ENCODE measurements around the gene ADAMTS20.
"Not testable (repeated sequence)": the region's sequence is repeated elsewhere in the genome, so short reads cannot be mapped to it uniquely, and the experiment has no call there.

The ADAMTS20 gene

GRCh38 chr12:43362910-43363694, 188.9 kb downstream of the ADAMTS20 start:
- H3K27me3 ChIP-seq = peaks cover 26% of the 10 kb centered on the region
- DNase-seq = no peak
- H3K36me3 ChIP-seq = no peaks in the 10 kb centered on the region
- TF ChIP-seq CTCF (IDR thresholded peaks at IDR 0.05; ENCODE audit: low read depth, low read length) = no peak
- H3K4me1 ChIP-seq = no peaks in the 10 kb centered on the region
- no peaks in the 10 kb centered on the region for H3K9me3 ChIP-seq
- no peak overlapping the region for H3K4me3 ChIP-seq (ENCODE audit: low read depth, low read length)

GRCh38 chr12:43361031-43361710, 190.8 kb downstream of the ADAMTS20 start:
- Histone ChIP-seq H3K27me3 (peaks cover 15% of the 10 kb centered on the region), H3K9me3 (no peaks in the 10 kb centered on the region), H3K4me1 (no peaks in the 10 kb centered on the region), H3K4me3 (ENCODE audit: low read depth, low read length) (no peak overlapping the region), H3K36me3 (no peaks in the 10 kb centered on the region)
- DNase-seq = no peak
- TF ChIP-seq CTCF (IDR thresholded peaks at IDR 0.05; ENCODE audit: low read depth, low read length) = no peak

GRCh38 chr12:43360001-43360400, 192.0 kb downstream of the ADAMTS20 start:
- not testable (repeated sequence) for H3K36me3 ChIP-seq; DNase-seq; H3K9me3 ChIP-seq; H3K4me3 ChIP-seq (ENCODE audit: low read depth, low read length); H3K4me1 ChIP-seq
- peaks cover 11% of the 10 kb centered on the region for H3K27me3 ChIP-seq

- no peak overlapping the region for H3K4me3 ChIP-seq (ENCODE audit: low read depth, low read length)
- H3K36me3 ChIP-seq = no peaks in the 10 kb centered on the region
- H3K9me3 ChIP-seq = no peaks in the 10 kb centered on the region
- no peaks in the 10 kb centered on the region for H3K4me1 ChIP-seq
- DNase-seq = no peak
- TF ChIP-seq CTCF (IDR thresholded peaks at IDR 0.05; ENCODE audit: low read depth, low read length) = no peak
- H3K27me3 ChIP-seq = 0 out of 2 replicates have a peak, but pooled peaks cover 3% of the 10 kb centered on the region
Observed at GRCh38 chr12:43357141-43357540, 194.9 kb downstream of the ADAMTS20 start.

GRCh38 chr12:43352001-43352400, 200.0 kb downstream of the ADAMTS20 start:
- Histone ChIP-seq H3K4me1 (no peaks in the 10 kb centered on the region), H3K9me3 (no peaks in the 10 kb centered on the region), H3K36me3 (no peaks in the 10 kb centered on the region), H3K4me3 (ENCODE audit: low read depth, low read length) (no peak overlapping the region), H3K27me3 (peaks cover 6% of the 10 kb centered on the region; the same call in 1 of the 2 replicates)
- no peak for DNase-seq
- no peak for TF ChIP-seq CTCF (IDR thresholded peaks at IDR 0.05; ENCODE audit: low read depth, low read length)

- no peak for DNase-seq
- peak; percentile 31 for TF ChIP-seq CTCF (IDR thresholded peaks at IDR 0.05; ENCODE audit: low read depth, low read length)
- Histone ChIP-seq H3K4me3 (ENCODE audit: low read depth, low read length) (no peak overlapping the region), H3K36me3 (no peaks in the 10 kb centered on the region), H3K27me3 (peaks cover 3% of the 10 kb centered on the region; the same call in 1 of the 2 replicates), H3K9me3 (0 out of 2 replicates have a peak, but pooled peaks cover under 1% of the 10 kb centered on the region), H3K4me1 (no peaks in the 10 kb centered on the region)
Observed at GRCh38 chr12:43349863-43350262, 202.1 kb downstream of the ADAMTS20 start.
